Measurements from ENCODE around the gene ARHGEF9.

The ARHGEF9 gene

DNA sequence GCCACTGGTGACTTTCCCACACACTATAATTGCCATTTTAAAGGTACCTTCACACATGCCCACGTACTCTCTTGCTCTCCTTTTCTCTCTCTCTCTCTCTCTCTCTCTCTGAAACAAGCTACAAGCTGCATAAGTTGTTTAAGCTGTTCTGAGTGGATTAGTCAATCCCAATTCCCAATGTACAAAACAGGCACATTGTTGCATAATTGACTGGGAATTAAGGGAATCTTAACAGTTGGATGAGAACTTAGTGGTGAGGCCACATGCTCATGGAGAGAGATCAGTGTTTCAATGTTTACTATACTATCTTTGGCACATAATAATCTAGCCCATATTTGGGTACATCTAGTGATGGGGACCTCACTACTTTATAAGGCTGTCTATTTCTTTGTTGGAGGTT lies 123.3 kb downstream of the ARHGEF9 start:
- Histone ChIP-seq H3K4me2 (ENCODE audit: low read depth, low read length) (no peak overlapping the region), H3K9ac (ENCODE audit: low read length) (no peak overlapping the region), H3K27ac (ENCODE audit: low read length) (no peak overlapping the region), H3K9me2 (replicated peaks; ENCODE audit: insufficient read depth, low read length) (no peaks in the 10 kb centered on the region), H3K79me2 (ENCODE audit: low read length) (no peaks in the 10 kb centered on the region), H2AFZ (ENCODE audit: low read length) (no peak overlapping the region), H3K9me3 (replicated peaks; ENCODE audit: insufficient read depth, low read length) (no peaks in the 10 kb centered on the region), H3K4me3 (ENCODE audit: low read length) (no peak overlapping the region), H4K20me1 (ENCODE audit: insufficient read depth, low read length) (no peaks in the 10 kb centered on the region), H3K27me3 (replicated peaks; ENCODE audit: insufficient read depth, low read length) (no peaks in the 10 kb centered on the region), H3K4me1 (ENCODE audit: low read length) (no peaks in the 10 kb centered on the region), H3F3A (ENCODE audit: insufficient read depth, low read length) (no peaks in the 10 kb centered on the region), H3K36me3 (replicated peaks; ENCODE audit: insufficient read depth, low read length) (no peaks in the 10 kb centered on the region)
- DNase-seq: no peak
- no peak for TF ChIP-seq EZH2 (optimal IDR thresholded peaks at IDR 0.05; ENCODE audit: low read depth, low read length)
- TF ChIP-seq, protein P1, sequence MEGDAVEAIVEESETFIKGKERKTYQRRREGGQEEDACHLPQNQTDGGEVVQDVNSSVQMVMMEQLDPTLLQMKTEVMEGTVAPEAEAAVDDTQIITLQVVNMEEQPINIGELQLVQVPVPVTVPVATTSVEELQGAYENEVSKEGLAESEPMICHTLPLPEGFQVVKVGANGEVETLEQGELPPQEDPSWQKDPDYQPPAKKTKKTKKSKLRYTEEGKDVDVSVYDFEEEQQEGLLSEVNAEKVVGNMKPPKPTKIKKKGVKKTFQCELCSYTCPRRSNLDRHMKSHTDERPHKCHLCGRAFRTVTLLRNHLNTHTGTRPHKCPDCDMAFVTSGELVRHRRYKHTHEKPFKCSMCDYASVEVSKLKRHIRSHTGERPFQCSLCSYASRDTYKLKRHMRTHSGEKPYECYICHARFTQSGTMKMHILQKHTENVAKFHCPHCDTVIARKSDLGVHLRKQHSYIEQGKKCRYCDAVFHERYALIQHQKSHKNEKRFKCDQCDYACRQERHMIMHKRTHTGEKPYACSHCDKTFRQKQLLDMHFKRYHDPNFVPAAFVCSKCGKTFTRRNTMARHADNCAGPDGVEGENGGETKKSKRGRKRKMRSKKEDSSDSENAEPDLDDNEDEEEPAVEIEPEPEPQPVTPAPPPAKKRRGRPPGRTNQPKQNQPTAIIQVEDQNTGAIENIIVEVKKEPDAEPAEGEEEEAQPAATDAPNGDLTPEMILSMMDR (IDR thresholded peaks at IDR 0.05; ENCODE audit: low read length): no peak
- no peak for TF ChIP-seq EZH2phosphoT487 (IDR thresholded peaks at IDR 0.05; ENCODE audit: low read length)

DNA sequence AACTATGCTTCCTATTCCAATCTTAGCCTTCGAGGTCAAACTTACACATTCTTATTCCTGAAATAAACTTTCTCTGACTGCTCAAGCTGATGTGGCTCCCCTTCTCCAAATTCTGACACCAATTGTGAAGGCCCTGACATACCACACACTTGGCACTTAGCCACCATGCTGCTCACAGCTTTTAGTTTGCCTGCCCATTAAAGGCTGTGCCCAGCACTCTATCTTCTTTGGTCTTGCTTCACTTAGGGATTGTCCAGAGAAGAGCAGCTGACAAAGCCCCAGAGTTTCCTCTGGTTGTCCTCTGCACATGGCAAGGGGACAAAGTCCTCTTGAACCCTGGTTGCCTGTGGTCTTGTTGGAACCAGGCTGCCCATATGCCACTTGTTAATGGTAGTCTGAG lies 126.1 kb downstream of the ARHGEF9 start:
- Histone ChIP-seq H3K4me3 (ENCODE audit: low read length) (no peak overlapping the region), H3K4me2 (ENCODE audit: low read depth, low read length) (no peak overlapping the region), H3K36me3 (replicated peaks; ENCODE audit: insufficient read depth, low read length) (no peaks in the 10 kb centered on the region; the same call in 1 of the 2 replicates), H3F3A (ENCODE audit: insufficient read depth, low read length) (no peaks in the 10 kb centered on the region), H3K27ac (ENCODE audit: low read length) (no peak overlapping the region), H4K20me1 (ENCODE audit: insufficient read depth, low read length) (no peaks in the 10 kb centered on the region), H3K9me3 (replicated peaks; ENCODE audit: insufficient read depth, low read length) (no peaks in the 10 kb centered on the region), H3K9me2 (replicated peaks; ENCODE audit: insufficient read depth, low read length) (no peaks in the 10 kb centered on the region), H3K9ac (ENCODE audit: low read length) (no peak overlapping the region), H3K27me3 (replicated peaks; ENCODE audit: insufficient read depth, low read length) (no peaks in the 10 kb centered on the region), H2AFZ (ENCODE audit: low read length) (no peak overlapping the region), H3K79me2 (ENCODE audit: low read length) (no peaks in the 10 kb centered on the region), H3K4me1 (ENCODE audit: low read length) (no peaks in the 10 kb centered on the region)
- DNase-seq: no peak
- no peak for TF ChIP-seq EZH2phosphoT487 (IDR thresholded peaks at IDR 0.05; ENCODE audit: low read length)
- TF ChIP-seq EZH2 (optimal IDR thresholded peaks at IDR 0.05; ENCODE audit: low read depth, low read length): no peak
- TF ChIP-seq, protein P1 (IDR thresholded peaks at IDR 0.05; ENCODE audit: low read length): no peak

DNA sequence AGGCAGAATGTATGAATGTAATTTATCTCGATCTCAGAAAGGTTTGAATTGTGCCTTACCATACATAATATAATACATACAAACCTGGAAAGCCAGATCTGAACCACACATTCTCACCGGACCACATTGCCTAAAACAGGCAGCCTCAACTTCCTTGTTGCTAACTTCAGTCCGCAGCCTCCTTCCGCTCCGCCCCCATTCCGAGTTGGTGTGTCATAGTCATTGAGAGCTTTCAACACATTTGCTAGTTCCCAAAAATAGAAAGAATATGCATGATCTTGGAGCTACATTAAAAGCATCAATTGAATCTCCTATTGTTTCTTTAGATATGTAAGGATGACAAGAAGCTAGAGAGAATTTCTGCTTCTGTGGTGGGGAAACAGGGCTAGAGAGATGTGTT lies 127.2 kb downstream of the ARHGEF9 start:
- TF ChIP-seq EZH2 (optimal IDR thresholded peaks at IDR 0.05; ENCODE audit: low read depth, low read length) (no peak), EZH2phosphoT487 (IDR thresholded peaks at IDR 0.05; ENCODE audit: low read length) (no peak)
- TF ChIP-seq, protein P1 (IDR thresholded peaks at IDR 0.05; ENCODE audit: low read length): no peak
- Histone ChIP-seq H3F3A (ENCODE audit: insufficient read depth, low read length) (no peaks in the 10 kb centered on the region), H3K4me1 (ENCODE audit: low read length) (no peaks in the 10 kb centered on the region), H3K4me3 (ENCODE audit: low read length) (no peak overlapping the region), H3K79me2 (ENCODE audit: low read length) (no peaks in the 10 kb centered on the region), H3K9me3 (replicated peaks; ENCODE audit: insufficient read depth, low read length) (no peaks in the 10 kb centered on the region), H3K27ac (ENCODE audit: low read length) (no peak overlapping the region), H3K27me3 (replicated peaks; ENCODE audit: insufficient read depth, low read length) (no peaks in the 10 kb centered on the region), H4K20me1 (ENCODE audit: insufficient read depth, low read length) (no peaks in the 10 kb centered on the region), H3K4me2 (ENCODE audit: low read depth, low read length) (no peak overlapping the region), H2AFZ (ENCODE audit: low read length) (no peak overlapping the region), H3K36me3 (replicated peaks; ENCODE audit: insufficient read depth, low read length) (no peaks in the 10 kb centered on the region; the same call in 1 of the 2 replicates), H3K9ac (ENCODE audit: low read length) (no peak overlapping the region), H3K9me2 (replicated peaks; ENCODE audit: insufficient read depth, low read length) (no peaks in the 10 kb centered on the region)
- DNase-seq: no peak
